ENCODE results near the gene PDE6C.

DNA sequence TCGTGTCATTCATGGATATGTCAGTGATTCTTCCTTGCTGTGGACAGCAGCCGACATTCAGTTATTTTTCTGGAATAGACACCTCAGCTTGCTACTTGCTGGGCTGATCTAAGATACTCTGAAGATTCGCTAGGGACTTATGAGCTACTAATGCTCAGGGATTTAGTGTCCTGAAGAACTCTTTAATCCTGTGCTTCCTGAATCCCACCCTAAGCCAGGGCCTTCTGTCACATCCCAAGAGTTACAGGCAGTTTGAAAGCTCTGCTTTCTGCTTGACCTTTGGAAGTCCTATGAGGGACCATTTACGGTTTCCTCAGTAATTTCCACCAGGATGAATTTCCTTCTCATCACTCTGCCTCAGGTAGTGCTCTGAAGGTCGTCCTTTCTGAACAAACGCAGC, at the start of gene PDE6C:
- TF ChIP-seq, protein P1, sequence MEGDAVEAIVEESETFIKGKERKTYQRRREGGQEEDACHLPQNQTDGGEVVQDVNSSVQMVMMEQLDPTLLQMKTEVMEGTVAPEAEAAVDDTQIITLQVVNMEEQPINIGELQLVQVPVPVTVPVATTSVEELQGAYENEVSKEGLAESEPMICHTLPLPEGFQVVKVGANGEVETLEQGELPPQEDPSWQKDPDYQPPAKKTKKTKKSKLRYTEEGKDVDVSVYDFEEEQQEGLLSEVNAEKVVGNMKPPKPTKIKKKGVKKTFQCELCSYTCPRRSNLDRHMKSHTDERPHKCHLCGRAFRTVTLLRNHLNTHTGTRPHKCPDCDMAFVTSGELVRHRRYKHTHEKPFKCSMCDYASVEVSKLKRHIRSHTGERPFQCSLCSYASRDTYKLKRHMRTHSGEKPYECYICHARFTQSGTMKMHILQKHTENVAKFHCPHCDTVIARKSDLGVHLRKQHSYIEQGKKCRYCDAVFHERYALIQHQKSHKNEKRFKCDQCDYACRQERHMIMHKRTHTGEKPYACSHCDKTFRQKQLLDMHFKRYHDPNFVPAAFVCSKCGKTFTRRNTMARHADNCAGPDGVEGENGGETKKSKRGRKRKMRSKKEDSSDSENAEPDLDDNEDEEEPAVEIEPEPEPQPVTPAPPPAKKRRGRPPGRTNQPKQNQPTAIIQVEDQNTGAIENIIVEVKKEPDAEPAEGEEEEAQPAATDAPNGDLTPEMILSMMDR (conservative IDR thresholded peaks at IDR 0.05 in 1 of 2, IDR thresholded peaks at IDR 0.05 in 1 of 2; ENCODE audit: low read depth in 1 of 2, low read length in 2 of 2) = no peak
- TF ChIP-seq EZH2 (IDR thresholded peaks at IDR 0.05; ENCODE audit: low read length, missing control alignments) = no peak
